IPS DF 19.7 (cell line): ENCODE results near the gene RPS6KA2.

ENCODE experiments used
- DNase-seq: peaks from one replicate; pipeline ENCODE4 v3.0.0-alpha.2; 2013; ENCODE audit warnings: low read depth, low spot score

Gene RPS6KA2

DNA sequence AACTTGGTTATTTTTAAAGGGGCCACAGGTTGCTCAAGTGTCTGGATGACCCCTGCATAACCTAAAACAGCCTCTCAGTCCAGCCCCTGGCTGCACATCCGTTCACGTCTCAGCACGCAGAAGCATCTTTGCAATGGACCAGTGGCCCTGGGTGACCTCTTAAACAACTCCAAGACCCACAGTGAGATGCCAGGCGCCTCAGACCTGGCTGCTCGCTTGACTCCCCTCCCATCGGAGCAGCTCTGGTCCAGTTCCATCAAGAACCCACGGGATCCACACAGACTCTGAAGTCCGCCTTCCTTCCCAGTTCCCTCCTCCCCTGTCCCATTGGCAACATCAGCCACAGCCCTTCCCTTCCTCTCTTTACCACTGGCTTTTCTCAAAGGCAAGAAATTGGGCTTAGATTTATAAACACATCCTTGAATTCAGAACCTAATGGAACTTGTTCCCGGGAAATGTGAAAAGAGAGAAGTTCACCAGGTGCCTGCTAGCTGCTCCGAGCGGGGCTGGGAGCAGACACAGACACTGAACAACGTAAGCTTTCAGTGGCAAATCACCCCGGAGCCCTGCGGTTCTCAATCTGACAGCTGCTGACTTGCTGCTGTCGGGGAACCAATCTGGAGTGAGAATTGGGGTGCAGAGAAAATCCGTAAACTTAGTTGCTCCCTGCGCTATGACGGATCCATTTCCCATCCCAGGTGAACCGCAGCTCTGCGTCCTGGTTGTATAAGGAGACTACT lies 204.7 kb downstream of the RPS6KA2 start:
- DNase-seq = no peak

DNA sequence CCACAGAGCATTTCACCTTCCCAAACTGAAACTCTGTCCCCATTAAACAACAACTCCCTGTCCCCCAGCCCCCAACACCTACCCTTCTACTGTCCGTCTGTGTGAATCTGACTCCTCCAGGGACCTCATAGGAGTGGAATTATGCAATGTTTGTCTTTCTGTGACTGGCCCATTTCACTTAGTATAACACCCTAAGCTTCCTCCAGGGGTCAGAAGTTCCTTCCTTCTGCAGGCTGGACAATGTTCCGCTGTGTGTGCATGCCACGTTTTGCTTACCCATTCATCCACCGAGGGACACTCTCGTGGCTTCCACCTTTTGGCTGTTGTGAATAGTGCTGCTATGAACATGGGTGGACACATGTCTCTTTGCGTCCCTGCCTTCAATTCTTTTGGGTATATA lies 206.7 kb downstream of the RPS6KA2 start:
- DNase-seq = no peak

DNA sequence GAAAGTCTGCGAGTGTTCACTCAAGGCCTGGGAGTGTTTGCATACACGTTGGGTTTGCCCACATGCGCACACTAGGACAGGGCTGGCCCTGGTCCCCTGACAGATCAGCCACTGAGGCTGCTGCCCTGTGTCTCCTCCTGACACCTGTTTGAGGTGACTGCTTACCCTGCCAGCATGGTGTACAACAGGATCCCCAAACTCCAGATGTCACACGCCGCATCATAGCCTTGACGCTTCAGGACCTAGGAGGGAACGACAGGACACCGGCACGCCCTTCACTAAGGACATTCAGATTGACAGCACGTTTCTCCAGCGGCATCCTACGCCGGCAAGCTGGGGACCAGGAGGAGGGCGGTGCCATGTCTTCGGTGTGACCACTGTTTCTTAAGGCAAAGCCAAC lies 207.3 kb downstream of the RPS6KA2 start:
- no peak for DNase-seq

DNA sequence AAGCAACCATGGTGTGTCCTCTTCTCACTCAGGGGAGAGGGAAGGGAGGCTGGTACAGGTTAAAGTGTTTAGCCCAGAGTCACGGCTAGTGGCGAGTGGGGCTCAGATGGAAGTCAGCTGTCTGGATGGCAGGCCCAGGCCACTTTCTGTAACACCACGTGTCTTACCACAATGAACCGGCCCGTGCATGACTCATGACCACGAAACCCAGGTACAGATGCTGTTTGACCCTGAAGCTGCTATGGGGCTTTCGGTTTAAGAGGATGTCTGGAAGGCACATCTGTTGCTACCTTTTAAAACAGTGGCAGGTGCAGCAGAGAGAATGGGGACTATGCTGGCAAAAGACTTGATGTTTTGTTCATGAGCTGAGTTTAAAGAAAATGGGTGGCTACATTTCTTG lies 207.8 kb downstream of the RPS6KA2 start:
- DNase-seq = no peak

DNA sequence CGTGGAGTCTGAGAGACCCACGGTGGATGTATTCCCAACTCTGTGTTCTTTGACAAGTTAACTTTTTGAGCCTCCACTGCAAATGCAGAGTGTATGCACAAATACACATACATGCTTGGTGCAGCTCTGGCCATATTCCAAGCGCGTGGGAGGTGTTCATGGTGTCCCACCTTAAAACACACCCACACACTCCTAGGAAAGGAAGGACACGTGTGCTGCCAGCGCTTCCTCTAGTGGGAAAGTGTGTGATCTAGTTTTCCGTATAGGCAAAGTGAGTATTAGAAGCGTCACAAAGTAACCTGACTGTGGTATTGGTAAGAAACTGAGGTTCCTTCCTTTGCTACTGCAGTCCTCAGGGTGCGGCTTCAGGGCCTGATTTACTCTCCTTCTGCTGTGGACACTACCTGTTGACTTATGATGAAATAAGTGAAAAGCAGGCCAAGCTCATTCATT lies 208.3 kb downstream of the RPS6KA2 start:
- no peak for DNase-seq

DNA sequence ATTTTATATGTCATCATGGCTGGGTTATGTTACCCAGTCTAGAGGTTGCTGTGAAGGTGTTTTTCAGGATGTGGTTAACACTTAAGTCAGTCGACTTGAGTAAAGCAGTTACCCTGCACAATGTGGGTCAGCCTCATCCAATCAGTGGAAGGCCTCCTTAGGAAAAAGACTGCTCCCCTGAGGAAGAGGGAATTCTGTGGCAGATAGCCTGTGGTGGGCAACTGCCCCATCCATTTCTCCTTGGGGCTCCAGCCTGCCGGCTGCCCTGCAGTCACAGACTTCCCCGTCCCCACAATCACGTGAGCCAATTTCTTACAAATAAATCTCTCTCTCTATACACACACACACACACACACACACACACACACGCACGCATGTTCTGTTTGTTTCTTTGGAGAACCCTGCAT lies 209.8 kb downstream of the RPS6KA2 start:
- DNase-seq = no peak

DNA sequence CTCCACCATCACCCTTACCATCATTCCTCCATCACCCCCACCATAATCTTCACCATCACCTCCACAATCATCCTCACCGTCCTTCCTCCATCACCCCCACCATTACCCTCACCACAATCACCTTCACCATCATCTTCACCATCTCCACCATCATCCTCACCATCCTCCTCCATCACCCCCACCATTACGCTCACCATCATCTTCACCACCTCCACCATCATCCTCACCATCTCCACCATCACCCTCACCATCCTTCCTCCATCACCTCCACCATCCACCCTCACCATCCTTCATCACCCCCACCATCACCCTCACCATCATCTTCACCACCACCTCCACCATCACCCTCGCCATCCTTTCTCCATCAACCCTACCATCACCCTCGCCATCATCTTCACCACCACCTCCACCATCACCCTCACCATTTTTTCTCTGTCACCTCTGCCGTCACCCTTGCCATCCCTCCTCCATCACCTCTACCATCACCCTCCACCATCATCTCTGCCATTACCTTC lies 211.2 kb downstream of the RPS6KA2 start:
- no peak for DNase-seq

DNA sequence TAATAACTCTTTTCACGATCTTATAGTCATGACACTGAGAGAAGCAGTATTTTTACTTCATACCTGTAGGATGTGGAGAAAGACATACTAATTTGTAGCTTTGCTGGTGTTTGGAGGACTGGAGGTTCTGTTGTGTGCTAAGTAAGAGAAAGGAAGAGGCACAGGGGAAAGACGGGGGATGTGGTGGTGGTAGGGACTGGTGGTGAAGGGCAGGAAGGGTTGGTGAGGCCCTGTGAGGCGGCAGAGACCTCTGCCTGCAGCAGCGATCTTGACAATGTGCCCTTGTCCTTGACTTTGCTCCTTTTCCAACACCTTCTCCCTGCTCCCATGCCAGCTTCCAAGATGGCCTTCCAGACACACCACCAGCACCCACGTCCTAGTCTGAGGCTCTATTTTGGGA lies 211.7 kb downstream of the RPS6KA2 start:
- no peak for DNase-seq

DNA sequence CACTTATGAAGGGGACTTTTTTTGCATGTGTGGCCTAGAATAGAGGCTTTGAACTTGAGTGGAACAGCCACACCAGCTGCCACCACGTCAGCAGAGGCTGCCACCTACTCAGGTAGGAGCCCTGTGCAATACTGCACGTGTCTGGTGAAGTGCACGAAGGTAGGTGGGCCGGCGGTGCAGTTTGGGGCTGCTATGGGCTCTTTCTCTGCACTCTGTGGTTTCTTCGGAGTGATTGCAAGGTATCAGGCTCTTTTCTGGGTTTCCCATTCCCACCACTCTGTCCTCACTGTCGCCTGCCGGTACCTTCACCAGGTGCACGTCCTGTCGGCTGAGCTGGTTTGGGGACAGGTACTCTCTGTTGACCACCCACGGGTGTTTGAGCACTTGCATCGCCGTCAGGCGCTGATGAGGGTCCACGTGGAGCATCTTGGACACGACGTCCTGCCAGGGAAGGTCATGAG lies 213.5 kb downstream of the RPS6KA2 start:
- no peak for DNase-seq

DNA sequence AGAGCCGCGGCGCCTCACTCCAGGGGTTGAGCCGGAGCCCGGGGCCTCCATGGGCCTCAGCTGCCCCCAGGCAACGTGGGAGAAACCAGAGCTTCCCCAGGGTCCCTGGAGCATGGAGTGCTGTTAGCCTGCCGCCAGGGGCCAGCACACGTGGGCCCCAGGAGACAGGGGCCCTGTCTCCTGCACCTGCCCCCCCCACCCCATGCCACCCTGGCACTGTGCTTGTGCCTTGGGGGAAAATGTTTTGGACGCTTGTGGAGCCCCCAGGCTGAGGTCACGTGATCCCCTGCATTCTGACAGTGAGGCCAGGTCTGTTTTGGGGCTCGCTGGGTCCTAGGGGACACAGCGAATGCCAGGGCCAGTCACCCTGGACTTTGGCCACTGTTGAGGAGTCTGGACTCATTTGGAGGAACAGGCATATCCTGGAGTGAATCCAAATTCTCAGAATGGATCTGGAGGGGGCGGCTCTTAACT lies 214.1 kb downstream of the RPS6KA2 start:
- no peak for DNase-seq

DNA sequence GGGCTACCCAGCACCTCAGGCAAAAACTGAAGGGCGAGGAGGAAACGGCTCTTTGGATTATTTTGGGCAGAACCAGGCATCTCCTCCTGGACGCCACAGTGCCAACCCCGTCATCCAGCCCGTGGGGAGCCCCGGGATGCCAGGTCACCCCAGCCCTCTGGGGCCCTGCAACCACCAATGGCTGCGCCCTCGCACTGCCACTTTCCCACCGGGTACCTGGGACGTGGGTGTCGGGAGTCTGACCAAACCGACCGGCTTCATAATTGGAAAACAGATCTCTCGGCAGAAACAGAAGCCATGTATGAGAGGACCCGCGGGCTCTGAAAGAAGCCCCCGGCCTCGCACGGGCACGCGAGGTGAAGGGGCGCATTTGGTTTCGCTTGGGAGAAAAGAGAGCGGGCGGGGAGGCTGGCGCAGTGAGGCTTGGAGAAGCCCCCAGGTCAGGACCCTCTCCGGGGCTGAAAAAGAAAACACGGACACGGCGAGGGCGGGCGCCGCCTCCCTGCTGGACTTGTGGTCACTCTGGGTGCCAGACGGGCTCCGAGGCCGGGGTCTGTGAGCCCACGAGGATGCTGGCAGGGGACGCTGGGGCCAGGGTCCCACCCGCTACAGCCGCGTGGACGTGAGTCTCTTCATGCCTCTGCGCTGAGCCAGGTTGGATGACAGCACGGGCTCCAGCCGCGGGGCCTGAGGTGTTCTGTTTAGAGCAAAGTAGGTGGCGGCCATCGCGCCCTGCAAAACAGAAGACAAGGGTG lies 214.7 kb downstream of the RPS6KA2 start:
- no peak for DNase-seq

DNA sequence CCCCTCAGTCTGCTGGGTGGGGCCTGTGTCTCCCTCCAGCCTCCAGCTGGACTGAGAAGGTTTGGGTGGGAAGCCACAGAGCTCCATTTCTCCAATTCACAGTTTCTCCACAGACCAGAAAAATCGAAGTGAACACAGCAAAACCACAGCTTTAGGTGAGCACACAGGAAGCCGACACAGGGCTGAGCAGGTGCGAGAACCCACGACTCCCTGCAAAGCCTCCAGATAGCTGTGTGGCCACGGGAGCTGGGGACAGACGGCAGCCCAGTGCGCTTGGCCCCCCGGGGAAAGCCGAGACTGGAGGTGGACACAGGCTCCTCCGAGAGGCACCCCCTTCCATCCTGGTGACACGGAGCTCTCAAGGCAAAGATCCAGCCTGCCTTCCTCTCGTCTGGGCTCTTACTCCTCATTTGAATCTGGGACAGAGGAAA lies 215.3 kb downstream of the RPS6KA2 start:
- no peak for DNase-seq

DNA sequence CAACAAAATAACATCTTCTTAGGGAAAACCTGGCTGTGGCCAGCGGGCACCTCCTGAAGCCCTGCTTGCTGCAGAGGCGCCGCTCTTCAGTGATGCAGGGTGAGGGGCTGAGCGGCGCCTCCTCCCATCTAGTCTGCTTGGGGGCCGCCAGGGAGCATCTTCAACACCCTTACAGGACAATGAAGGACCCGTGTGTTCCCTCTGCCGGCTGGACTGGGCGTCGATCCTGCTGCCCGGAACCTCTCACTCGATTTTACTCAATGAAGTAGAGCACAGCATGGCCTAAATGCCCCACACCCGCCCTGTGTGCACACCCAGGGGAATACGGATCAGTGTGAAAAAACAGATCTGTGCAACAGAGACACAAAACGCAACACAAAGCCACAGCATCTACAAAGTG lies 215.8 kb downstream of the RPS6KA2 start:
- DNase-seq = no peak

DNA sequence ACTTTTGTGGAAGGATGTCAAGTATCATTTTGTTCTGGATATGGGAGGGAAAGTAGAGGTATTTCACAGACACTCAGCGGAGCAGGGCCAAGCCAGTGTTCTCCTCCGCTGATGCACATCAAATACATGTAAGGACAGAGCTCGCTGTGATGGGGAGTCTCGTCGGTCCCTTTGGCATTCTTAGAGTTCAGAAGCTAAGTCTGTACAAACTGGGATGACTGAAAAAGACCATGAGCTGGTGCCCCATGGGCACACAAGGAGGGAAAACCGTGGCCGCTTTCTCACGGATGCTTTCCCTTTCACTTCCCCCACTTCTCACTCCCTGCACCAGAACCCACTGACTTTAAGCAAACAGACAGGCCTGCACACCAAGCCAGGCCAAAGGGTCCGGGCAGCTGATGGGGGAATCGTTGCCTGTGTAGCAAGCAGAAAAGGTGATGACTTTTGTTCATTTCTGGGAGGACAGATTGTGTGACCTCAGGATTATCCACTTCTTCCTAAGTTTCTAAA lies 216.6 kb downstream of the RPS6KA2 start:
- no peak for DNase-seq

DNA sequence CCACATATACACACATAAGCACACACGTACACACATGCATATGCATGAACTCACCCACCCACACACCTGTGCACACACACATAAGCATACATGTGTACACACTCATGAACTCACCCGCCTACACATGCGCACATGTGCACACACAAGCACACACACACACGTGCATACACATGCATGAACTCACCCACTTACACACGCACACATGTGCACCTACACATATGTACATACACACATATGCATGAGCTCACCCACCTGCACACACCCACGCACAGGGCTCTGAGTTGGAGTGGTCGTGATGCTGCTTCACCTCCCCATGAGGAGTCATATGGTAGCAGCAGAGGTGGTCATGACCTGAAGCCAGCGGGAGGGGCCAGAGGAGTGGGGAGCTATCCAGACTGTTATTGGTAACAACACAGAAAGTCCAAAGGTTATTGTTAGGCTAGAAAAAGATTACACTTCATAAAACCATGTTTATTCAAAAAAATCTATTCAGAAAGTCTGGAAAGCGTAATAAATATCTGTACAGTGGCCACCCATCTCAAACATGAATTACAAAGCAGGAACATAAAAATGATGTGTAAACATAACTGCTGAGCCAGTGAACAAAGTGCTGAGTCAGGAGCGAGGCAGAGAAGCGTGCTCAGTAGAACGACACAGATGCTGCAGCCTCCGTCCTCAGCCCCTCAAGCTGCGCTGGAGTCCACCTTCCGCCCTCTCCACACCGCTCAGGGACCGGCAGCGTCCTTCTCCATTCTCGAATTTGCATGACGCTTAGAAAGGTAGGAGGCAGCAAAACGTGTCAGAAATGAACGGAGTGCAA lies 217.9 kb downstream of the RPS6KA2 start:
- DNase-seq = no peak

DNA sequence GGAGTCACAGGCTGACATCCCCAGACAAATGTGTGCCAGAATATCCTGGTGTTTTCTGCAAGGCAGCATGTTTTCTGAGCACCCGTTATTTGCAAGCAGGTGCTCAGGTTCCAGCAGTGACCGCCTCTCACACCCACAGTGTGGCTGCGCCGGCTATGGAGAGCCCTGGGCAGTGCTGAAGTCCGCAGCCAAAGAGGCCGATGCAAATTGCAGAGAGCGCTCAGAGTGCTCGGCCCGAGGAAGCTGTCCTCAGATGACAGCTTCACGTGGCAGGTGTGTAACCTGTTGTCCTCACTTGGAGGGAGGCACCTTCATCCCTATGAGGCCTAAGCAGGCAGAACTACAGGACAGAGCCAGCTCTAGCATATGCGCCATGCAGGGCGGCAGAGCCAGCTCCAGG lies 220.9 kb downstream of the RPS6KA2 start:
- DNase-seq = no peak

DNA sequence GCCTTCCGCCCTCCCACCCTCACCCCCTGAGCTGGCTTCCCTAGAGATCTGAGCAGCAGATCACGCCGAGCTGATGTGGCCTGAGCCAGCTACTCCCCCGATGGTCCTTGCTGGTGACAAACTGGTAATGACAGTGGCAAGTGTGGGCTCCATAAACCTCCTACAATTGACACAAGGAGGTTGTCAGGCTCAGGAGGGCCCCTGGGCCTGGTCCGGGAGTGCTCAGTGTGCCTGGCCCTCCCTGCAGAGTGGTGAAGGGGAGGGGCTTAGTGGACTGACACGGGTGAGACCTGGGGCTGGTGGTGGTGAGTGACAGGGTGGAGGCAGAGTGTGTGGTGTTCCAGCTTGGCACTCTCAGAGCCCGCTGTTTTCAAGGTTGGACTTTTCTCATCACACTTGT lies 221.7 kb downstream of the RPS6KA2 start:
- DNase-seq = no peak

DNA sequence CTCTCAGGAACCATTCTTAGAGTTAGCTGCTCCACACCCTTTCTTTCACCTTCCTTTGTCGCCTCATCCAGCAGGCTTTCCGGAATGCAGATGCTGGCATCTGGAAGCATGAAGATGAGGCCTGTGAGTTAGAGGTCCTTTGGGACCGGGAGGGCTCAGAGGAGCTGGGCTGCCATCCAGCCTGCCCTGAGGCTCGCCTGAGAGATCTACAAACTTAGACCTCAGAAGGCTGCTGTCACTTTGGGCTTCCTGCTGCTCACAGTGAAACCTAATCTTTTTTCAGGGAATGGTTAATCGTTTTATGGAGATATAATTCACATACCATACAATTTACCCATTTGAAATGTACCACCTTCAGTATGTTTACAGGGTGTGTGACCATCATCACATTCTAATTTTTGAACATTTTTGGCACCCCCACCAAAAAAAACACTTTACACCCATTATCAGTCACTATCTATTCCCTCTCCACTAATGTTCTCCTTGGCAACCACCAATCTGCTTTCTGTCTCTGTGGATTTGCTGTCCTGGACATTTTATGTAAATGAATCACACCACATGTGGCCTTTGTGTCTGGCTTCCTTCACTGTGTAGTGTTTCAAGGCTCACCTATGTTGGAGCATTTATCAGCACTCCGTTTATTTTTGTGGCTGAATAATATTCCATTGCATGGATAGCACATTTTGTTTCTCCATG lies 224.3 kb downstream of the RPS6KA2 start:
- no peak for DNase-seq

DNA sequence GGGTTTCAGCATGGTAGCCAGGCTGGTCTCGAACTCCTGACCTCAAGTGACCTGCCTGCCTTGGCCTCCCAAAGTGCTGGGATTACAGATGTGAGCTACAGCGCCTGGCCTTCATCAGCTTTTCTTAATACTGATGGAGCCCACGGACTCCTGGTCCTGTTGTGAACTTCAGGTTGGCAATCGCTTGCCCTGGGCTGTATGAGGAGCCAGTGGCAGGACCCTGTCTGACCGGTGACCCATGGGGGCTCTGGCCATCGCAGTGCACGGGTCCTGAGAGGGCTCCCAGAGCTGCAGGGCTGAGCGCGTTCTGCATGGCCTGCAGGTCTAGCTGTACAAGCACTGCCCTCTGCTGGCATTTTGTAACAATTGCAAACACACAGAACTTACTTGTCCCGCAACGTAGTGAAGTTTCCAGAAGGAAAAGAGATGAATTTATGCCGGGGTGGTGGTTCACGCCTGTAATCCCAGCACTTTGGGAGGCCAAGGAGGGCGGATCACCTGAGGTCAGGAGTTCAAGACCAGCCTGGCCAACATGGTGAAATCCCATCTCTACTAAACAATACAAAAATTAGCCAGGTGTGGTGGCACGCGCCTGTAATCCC lies 226.3 kb downstream of the RPS6KA2 start:
- peak; percentile 57 for DNase-seq

DNA sequence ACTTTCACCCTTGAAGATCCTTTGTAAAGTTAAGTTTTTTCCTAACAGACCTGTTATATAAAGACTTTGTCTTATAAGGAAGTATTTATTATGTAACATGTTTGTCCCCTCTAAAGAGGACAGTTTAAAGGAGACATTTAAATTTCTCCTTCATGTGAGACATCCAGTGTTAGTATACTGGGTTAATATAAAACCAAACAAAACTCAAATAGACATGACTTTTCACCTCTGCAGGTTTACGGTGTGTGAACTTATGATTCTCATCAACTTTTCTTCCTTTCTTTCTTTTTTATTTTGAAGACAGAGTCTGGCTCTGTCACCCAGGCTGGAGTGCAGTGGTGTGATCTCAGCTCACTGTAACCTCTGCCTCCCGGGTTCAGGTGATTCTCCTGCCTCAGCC lies 226.9 kb downstream of the RPS6KA2 start:
- no peak for DNase-seq

DNA sequence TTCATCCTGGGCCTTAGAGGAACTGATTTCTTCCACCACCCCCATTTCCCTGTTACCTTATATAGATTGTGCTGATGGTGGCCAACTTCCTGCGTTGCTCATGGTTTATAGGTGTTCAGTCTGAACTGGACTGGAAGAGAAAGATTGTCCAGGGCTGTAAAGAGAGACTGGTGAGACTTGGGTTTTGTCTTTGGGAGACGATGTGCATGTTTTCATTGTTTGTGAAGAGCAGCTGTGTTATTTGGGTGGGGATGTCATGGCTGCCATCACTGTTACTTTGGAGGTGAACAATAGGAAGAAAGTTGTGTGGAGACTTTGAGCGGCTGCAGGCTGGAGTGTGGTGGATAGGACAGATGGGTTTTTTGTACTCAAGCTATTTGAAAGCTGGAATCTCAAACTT lies 228.7 kb downstream of the RPS6KA2 start:
- DNase-seq = no peak
